Mammary epithelial cell (primary cell): ENCODE data around the gene SKI.

Experiments
- EZH2 ChIP-seq: IDR thresholded peaks from 2 replicates; pipeline ENCODE4 v1.6.1; 2012; ENCODE audit warnings: low read length, inconsistent platforms, borderline replicate concordance
- TF ChIP-seq, protein P1 (sequence below), 2 donors: IDR thresholded peaks in 1 of 2; conservative IDR thresholded peaks in 1 of 2; 2 replicates each; pipeline ENCODE4 v1.5.1; 2011 to 2012; ENCODE audit warnings: inconsistent platforms in 2 of 2, low read length in 2 of 2, mild to moderate bottlenecking in 2 of 2, control low read depth in 1 of 2, low read depth in 1 of 2; ENCODE audit not compliant: insufficient read depth in 1 of 2; ENCODE audit errors: extremely low read depth in 1 of 2

DNA sequence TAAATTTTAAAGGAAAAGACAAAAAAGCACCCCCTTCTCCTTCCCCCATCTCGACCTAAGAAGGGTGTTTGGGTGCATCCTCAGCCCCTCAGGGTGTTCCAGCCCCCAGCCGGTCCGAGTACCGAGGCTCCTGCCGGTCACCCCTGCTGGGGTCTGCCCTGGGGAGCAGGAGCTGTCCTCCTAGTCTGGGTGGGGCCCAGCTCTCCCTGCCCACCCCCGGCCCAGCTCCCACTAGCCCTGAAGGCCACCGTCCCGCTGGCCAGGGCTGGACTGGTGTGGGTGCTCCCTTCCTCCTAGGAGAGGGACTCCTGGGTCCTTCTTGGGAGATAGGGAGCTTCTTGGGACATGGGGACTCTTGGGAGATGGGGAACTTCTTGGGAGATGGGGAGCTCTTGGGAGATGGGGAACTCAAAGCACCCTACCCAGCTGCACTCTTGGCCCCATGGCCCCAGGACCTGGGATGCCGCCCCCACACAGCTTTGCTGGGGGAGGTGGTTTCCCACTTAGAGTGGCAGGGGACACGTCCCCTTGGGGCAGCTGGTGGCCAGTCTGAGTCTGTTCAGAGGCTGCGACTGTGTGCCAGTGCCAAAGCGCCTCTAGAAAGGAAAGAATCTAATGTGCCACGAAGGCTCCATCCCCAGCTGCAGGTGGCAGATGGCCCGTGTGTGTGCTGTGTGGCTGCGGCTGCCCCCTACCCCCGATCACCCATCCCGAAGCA is 118.7 kb downstream of the SKI start:
- TF ChIP-seq, protein P1, sequence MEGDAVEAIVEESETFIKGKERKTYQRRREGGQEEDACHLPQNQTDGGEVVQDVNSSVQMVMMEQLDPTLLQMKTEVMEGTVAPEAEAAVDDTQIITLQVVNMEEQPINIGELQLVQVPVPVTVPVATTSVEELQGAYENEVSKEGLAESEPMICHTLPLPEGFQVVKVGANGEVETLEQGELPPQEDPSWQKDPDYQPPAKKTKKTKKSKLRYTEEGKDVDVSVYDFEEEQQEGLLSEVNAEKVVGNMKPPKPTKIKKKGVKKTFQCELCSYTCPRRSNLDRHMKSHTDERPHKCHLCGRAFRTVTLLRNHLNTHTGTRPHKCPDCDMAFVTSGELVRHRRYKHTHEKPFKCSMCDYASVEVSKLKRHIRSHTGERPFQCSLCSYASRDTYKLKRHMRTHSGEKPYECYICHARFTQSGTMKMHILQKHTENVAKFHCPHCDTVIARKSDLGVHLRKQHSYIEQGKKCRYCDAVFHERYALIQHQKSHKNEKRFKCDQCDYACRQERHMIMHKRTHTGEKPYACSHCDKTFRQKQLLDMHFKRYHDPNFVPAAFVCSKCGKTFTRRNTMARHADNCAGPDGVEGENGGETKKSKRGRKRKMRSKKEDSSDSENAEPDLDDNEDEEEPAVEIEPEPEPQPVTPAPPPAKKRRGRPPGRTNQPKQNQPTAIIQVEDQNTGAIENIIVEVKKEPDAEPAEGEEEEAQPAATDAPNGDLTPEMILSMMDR (conservative IDR thresholded peaks at IDR 0.05 in 1 of 2, IDR thresholded peaks at IDR 0.05 in 1 of 2; ENCODE audit: extremely low read depth in 1 of 2, insufficient read depth in 1 of 2, low read depth in 1 of 2, low read length in 2 of 2), result no peak
- TF ChIP-seq EZH2, result no peak
